Stimulated activated CD8-positive, alpha-beta memory T cell treated with anti-CD3 and anti-CD28 coated beads, Interleukin-12 subunit alpha, Interleukin-12 subunit beta, amount 100 ng/mL, for 24 hours (primary cell): ENCODE results near the gene SP140.
"Not testable (repeated sequence)": the region's sequence is repeated elsewhere in the genome, so short reads cannot be mapped to it uniquely, and the experiment has no call there.

Source experiments
- DNase-seq: peaks from one replicate; pipeline ENCODE4 v3.0.0-alpha.2; 2020; ENCODE audit errors: extremely low read depth

The SP140 gene

GRCh38 chr2:230289311-230289710 is 63.8 kb downstream of the SP140 start:
- not testable (repeated sequence) for DNase-seq

DNA sequence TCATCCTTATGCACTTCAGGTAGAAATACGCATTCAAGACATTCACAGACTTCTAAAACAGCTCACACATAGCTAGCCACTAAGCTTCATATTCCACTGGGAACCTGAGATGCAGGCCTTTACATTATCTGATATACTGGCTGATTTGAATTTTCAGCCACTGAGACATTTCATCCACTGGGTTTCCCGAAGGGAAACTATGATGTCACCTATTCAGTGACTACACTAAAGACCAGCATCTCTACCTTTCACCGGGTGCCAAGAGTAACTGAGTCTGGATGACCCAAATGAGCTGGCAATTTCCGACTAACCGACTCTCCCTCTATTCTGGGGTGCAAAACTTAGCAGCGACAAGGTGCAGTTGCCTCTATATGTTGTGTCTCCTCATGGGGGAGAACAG is 69.7 kb downstream of the SP140 start:
- no peak for DNase-seq

GRCh38 chr2:230296917-230297316 is 71.4 kb downstream of the SP140 start:
- no peak for DNase-seq

GRCh38 chr2:230299618-230300017 is 74.1 kb downstream of the SP140 start:
- no peak for DNase-seq

DNA sequence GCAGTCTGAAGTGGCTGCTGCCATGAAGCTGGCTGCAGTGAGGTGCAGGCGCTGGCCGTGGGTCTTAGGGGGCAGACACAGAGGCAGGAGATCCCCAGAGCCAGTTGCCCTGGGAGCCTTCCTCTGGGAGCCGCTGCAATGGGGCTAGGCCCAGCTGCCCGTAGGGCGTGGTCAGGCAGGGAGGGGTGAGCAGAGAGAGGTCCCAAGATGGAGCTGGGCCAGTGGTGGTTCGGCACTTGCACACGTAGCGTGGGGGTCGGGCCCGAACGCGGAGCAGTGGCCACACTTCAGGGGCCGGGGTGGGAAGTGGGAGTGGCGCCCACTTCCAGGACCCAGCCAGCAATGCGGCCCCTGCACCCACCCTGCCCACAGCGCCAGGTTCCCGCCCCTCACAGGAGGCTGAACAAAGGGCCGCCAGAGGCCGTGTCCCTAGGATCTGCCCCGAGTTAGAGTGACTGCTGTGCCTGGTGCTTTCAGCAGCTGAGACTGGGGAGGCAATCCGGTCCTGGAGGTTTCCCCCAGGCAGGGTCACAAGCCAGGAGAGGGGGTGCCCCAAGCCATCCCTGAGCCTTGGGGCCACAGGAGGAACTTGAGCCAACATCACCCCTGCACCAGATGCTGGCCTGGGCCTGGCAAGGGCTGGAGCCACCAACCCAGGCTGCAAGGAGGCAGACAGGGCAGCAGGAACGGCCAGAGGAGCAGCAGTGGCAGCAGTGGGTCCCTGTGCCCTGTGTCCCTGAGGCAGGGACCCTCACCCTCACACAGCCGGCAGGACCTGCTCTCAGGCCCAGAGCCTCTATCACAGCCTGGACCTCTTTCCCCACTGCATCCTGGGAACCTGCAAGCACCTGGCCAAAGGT is 80.1 kb downstream of the SP140 start:
- no peak for DNase-seq

DNA sequence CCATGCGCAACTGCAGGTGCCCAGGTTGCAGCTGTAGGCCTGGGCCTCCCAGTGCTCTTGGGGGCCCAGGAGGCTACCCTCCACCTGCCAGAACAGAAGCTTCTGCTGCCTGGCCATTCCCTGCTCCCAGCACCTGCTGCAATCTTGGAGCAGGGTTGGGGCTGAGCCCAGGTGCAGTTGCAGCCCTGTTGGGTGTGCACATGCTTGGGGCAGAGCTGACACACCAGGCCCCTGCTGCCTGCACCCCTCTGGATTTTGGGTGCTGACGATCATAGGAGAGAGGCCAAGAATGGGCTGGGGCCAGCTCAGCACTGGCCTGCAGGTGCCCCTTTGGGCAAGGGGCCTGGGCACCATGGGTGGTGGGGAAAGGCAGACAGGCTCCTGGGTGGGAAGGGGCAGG is 80.9 kb downstream of the SP140 start:
- no peak for DNase-seq

DNA sequence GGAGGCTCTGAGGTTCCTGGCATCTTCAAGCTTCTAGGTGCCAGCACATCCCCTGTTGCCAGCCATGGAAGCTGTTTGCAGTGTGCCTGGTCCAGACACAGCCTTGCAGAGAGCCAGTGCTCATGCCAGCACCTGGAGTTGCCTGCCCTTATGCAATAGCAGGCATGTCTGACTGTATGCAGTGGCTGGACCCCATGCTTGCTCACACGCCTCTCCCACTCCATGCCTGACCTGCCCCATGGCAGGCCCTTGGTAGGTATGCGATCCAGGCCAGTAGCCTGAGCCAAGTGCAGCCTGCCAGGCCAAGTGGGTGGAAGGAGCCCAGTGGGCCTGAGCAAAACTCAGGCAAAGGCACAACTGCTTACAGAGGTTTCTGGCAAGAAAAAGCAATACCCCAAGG is 81.9 kb downstream of the SP140 start:
- DNase-seq: no peak

GRCh38 chr2:230308402-230309000 is 83.0 kb downstream of the SP140 start:
- DNase-seq: no peak

- DNase-seq: not testable (repeated sequence)
Measured at GRCh38 chr2:230310792-230311191, 85.3 kb downstream of the SP140 start.

GRCh38 chr2:230311634-230312033 is 86.1 kb downstream of the SP140 start:
- not testable (repeated sequence) for DNase-seq

- DNase-seq: no peak
Measured at GRCh38 chr2:230312638-230313037, 87.1 kb downstream of the SP140 start.

- DNase-seq: no peak
Measured at GRCh38 chr2:230317366-230317765, 91.8 kb downstream of the SP140 start.

- no peak for DNase-seq
Measured at GRCh38 chr2:230318190-230319121, 92.9 kb downstream of the SP140 start.

DNA sequence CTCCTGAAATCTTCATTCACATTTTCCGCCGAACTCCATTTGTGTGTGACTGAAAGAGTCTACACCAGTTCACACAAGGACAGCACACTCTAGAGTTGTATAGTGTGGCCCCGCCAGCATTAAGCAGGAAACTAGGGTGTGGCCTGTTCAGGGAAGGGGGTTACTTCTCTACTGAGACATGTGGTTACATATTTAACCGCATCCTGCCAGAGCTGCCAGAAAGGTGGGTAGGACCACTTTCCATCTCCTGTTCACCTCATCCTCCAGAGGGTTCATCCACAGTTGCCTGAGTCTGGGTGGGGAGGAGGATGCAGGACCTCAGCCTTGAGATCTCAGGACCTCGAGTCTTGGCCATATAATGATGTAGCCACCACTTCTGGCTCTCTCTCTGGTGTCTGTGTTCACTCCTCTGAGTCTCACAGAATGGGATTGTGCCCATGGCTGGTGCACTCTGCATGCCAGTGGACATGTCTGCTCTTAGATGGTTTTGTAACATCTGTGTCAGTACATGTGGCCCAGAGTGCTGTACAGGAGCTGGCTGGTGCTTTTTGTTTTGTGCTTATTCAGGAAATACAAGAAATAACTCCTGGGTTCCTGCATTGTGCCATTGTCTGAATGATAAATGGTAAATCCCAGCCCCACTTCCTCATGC is 93.8 kb downstream of the SP140 start:
- no peak for DNase-seq

DNA sequence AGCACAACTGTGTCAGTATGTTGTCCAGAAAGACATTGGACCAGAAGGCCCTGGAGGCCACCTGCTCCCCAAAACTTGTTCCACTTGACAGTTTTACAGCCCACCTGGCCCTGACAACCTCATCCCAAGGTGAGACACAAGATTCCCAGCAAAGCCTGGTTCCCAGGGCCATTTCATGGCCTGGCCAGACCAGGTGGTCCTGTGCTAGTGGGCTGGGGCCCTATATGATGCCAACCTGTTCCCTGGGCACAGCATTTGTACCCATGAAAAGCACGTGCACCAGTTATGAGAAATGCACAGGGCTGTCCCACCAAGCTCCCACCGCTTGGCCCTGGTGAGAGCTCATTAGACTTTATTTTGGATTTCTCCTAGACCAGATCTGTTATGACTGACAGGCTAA is 95.5 kb downstream of the SP140 start:
- DNase-seq: no peak

DNA sequence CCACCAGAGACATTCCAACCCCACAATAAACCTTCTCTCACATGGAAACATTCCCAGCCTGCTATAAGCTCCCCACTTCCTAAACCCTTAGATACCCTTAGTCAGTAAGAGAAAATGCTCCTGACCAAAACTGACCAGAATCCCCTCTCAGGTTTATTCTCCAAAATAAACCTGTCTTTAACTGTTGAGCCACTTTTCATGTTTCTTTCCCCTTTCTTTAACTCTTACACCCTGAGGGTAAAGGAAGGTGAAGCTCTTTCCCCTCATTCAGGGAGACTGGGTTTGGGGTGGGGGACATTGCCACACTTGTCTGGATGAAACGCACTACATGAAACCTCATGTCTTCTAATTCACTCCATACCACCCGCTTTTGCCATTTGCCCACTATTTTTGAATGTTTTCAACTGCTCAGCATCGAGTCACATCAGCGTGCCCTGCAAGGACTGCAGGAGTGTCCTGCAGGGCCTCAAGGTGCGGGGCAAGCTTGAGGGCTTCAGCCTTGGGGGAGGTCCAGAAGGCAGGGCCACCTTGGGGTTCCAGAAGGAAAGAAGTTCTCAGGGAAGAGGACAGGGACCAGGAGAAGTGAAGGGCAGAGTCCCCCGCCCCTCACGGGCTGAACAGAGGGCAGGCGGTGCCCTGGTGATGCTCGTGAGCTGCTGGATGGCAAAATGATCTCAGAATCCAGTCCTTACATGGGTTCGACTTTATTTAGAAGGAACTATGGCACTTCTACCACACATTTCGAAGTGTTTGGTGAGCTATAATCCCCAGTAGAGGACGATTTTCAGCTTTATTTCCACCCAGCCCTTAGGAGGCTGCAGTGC is 97.2 kb downstream of the SP140 start:
- DNase-seq: no peak

- no peak for DNase-seq
Measured at GRCh38 chr2:230323385-230324106, 98.0 kb downstream of the SP140 start.

GRCh38 chr2:230324503-230324902 is 99.0 kb downstream of the SP140 start:
- DNase-seq: no peak

GRCh38 chr2:230325316-230326243 is 100.0 kb downstream of the SP140 start:
- DNase-seq: no peak
